Activated CD4-positive, alpha-beta T cell treated with anti-CD3 and anti-CD28 coated beads, Interleukin-2, amount 50 U/mL, for 48 hours (primary cell): ENCODE data around the gene PDE4D.
"Not testable (repeated sequence)": the region's sequence is repeated elsewhere in the genome, so short reads cannot be mapped to it uniquely, and the experiment has no call there.

Experiments used
- DNase-seq, 2 experiments: peaks; one replicate each; pipeline ENCODE4 v3.0.0-alpha.2; 2020

Gene PDE4D

DNA sequence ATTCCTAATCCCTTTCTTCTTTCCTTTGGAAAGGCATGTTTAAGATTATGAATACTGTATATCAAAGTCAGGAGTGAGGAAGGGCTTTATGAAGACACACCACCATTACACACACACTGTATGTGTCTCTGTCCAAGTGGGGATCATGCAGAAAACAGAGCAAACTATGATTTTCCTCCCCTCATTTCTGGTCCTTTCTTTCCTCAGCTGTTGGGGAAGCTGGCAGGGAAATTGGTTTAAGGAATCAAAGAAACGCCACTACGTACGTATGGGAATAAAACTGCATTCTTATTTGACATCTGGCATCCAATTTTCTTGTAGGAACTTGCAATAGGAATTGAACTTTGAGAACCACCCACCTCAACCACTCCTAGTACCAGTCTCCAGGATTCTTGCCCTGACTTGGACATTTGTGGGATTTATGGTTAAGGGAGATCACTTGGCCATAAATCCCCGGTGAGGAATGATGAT lies 125.8 kb downstream of the PDE4D start:
- DNase-seq, result no peak

DNA sequence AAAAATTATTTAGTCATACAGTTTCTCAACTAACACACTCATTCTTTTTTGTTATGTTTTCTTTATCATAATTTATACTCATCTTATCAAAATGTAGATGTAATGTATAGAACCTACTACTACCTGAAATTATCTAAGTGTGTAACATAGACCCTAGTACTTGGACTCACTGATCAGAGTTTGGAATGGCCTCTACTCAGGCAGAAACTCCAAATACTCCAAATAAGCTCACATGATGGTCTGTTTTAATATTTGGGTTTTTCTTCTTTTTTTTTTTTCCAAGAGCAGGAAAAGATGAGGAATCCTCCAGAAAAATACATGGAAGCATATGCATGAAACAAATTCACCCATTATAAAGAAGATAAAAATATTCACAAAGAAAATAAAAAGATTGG lies 126.3 kb downstream of the PDE4D start:
- DNase-seq, result no peak

DNA sequence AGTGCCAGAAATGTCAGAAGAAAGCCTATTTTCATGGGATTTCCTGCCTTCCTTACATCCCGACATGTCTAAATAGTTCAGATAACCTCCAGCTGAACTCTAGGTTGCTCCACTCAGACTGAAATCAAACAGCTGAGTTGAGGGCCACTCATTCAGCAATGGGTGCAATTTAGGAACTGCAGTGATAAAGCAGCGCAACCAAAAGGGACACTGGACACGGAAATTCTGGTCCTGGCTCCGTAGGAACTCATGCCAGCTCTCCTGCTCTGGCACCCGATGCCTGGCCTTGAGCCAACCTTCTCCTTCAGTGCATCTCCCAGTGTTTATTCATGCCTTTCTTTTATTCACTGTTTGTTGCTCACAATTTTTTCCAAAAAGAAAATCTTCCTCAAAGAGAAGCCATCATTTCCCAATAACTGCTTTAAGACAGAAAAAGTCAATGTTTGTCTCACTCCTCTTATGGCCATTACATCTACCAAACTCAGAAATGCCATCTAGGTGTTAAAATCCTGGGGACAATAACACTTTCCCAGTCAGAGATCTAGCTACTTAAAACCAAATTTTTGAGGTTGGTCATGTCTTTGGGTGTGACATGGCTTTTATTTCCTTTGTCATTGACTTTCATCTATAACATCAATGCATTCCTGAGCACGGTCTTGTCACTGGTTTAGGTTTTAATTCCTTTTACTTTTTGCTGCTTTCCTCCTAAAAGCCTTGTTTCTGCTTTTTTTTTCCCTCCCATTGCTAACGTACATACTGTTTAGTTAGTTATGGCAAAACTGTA lies 126.9 kb downstream of the PDE4D start:
- DNase-seq, result no peak

DNA sequence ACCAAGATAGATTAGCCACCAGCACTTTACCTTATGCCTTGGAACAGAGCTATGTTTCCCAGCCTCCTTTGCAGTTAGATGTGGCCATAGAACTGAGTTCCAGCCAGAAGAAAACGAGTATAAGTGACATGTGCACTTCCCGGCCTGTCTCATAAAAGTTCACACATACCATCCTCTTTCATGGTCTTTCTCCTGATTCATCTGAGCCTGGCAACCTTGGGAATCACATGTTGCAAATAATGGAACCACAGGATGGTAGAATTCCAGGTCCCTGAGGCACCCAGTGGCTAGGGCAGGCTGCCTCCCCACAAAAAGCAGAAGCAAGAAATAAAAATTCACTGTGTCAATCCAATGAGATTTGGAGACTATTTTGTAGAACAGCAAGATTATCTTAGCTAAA lies 128.1 kb downstream of the PDE4D start:
- DNase-seq, result no peak

DNA sequence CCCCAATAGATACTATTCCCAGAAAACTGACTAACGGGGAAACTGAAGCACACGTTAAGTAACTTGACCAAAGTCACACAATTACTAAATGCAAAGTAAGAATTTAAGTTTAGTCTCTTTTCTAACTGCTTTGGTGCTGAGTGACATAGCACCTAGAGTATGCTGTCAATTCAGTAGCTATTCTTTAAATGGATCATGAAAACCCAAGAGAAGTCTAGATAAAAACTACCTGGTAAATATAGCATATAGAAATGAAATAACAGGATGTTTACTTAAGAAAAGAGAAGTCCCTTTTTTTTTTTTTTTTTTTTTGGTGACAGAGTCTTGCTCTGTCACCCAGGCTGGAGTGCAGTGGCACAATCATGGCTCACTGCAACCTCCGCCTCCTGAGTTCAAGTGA lies 129.2 kb downstream of the PDE4D start:
- no peak for DNase-seq

DNA sequence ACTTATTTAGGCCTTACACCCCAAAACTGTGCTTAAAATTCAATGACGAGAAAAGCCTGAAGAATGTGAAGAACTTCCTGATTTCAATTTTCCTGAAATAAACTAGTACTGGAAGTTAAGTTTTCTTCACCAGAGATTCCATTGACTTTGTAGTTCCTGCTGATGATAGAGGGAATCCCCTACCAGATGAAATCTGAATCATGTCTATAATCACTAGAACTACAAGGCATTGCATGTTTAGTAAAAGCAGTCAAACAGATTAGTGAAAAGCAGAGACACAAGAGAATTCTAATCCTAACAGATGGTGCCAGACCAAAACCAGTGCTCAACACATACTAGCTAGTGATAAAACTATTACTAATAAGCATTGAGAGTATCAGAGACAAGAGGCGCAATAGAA lies 130.0 kb downstream of the PDE4D start:
- no peak for DNase-seq

DNA sequence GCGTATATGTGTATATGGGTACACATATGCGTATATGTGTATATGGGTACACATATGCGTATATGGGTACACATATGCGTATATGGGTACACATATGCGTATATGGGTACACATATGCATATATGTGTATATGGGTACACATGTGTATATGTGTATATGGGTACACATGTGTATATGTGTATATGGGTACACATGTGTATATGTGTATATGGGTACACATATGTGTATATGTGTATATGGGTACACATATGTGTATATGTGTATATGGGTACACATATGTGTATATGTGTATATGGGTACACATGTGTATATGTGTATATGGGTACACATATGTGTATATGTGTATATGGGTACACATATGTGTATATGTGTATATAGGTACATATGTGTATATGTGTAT lies 131.3 kb downstream of the PDE4D start:
- not testable (repeated sequence) for DNase-seq

DNA sequence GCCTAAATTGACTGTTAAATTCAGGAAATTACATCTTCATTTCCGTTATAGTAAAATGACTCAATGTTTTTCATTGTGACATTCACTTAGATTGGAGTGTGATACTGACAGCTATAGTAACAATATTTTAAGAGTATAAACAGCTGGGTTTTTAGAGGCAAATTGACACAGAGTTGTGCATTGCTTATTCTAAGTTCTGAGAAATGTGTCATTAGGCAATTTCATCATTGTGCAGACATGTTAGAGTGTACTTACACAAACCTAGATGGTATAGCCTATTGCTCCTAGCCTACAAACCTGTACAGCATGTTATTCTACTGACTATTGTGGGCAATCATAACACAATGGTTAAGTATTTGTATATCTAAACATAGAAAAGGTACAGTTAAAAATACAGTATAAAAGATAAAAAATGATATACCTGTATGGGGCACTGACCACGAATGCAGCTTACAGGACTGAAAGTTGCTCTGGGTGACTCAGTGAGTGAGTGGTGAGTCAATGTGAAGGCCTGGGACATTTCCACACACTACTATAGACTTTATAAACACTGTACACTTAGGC lies 132.7 kb downstream of the PDE4D start:
- DNase-seq, result peak in 1 of 2 experiments; percentile 12

DNA sequence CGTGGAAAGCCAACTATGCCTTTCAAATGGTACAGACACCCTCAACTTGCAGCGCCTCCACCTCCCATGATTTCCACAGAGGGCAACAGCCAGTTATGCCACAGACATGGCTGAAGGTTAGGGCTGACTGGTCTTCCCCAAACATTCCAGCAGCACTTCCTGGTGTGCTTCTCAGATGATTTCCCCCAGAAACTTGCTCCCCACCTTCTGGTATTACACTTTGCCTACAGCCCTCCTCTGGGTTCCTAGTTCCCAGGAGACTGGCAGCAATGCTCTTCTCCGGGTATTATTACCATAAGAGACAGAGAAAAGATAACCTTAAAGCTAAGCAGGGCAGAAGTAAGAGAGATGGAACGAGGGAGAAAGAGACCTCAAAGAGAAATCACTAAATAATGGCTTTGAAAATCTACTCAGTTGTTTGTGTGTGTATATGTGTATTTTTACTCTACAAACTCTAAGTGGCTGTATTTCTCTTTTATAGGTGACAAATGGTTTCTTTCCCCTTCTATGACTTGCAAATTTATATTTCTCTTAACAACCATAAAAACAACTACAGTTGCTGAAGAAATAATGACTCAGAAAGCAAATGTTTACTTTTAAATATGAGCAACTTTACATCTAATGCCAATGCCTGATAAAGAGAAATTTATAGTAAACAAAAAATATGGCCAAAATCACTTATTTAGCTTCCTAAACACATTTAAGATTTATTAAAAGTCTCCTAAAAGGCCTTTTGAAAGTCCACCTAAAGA lies 133.8 kb downstream of the PDE4D start:
- no peak for DNase-seq

DNA sequence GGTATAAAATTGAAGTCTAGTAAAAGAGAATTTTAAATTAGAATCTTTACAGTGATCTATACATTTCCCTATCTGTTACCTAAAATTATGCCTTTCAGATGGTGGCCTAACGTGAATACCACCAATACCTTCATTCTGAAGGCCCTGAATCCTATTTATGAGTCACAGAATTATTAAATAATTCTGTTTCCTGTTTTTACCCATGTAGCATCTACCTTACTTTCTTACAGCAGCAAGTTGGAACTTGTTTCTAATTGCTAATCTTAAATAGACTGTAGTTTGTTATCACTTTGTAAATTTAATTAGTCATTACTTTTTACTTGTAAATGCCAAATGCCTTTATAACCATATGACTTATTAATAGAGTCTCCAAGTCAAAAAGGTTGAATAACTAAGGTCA lies 135.0 kb downstream of the PDE4D start:
- DNase-seq, result no peak

DNA sequence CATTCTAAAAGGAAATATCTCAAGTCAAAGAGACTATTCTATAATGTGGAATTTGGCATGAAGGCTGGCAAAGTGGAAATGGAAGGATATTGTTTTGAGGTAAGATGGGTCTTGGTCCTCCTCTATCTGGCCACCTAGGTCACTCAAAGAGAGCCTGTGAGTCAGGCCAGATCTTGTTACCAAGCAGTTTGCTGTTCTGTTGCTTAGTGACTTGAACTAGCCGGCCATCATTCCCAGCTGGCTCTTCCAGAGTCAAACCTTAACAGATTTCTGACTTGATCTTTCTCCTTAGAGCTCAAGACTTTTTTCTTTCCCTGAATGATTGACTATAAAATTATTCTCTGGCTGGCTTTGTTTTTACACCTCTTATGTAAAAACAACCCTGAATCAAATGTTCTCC lies 136.1 kb downstream of the PDE4D start:
- no peak for DNase-seq

DNA sequence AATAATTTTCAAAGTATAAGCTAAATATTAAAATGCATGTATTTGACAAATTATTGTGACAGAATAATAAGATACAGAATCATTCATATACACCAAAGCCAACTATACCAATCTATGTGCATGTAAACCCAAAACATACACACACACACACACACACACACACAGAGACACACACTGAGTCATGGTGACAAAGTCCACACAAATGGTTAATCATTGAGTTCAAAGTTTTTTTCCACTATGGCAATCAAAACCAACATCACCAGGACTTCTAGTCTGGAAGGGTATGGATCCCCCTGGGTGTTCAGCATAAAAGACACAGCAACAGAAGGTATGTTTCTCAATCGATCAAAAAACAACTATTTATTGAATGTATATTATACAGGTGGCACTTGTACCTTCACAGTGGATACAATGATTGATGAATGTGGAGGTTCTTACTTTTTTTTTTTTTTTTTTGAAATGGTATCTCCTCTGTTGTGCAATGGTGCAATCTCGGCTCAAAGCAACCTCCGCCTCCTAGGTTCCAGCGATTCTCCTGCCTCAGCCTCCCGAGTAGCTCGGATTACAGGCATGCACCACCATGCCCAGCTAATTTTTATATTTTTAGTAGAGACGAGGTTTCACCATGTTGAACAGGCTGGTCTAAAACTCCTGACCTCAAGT lies 137.0 kb downstream of the PDE4D start:
- DNase-seq, result no peak

DNA sequence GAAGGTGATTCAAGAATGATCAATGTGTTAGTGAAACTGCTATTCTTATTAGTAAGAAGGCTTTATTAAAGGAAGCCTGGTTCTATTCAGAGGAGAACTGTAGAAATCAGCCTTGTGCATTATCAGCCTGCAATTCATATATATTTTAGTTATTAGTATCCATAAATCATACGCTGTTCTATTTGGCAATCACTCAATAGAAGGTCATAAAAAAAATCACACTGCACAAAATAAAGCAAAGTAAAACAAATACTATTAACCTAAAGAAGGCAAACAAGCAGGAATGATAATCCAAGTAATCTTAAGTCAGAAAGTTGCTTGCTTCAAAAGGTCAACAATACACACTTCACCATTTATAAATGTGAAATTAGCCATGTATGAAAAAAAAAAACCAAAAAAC lies 138.1 kb downstream of the PDE4D start:
- no peak for DNase-seq

DNA sequence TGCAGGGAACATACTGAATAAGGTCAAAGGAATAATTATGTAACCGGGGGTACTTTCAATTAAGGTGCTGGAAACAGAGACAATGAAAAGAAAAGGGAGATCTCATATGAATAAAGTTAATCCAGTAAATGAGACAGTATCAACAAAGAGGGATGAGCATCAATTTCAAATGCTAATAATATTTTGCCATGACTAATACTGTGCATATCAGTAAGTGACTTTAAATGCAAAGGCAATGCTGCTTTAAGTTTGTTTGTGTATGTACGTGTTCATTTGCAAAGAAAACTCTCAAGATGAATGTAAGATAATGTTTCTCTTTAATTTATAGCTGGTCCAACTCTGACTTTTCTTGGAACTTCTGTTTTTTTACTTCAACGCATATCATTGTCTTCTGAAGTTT lies 139.9 kb downstream of the PDE4D start:
- no peak for DNase-seq

DNA sequence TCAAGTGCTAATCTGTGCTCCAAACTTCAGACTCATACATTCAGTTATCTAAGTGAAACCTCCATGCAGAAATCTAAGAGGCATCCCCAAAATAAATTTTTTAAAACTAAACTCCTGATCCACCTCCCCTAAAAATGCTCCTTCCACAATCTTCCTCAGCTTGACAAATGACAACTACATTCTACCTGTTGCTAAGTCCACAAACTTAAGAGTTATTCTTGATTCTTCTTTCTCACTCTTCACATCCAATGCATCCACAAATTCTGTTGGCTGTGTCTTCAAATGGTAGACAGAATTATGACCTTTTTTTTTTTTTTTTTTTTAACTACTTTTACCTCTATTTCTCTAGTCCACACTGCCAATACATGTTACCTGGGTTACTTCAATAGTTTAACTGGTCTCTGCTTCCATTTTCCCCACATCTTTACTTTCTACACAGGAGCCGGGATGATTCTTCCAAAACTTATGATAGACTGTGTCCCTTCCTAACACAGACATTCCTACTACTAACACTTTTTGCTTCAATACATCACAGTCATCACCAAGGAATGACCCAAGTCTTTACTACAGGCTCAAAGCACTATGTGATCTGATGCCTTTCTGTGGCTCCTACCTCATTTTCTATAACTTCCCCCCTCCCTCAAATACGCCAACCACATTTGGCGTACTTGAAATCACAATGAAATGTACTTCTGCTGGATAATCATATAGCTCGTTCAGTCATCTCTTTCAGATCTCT lies 143.6 kb downstream of the PDE4D start:
- DNase-seq, result no peak

DNA sequence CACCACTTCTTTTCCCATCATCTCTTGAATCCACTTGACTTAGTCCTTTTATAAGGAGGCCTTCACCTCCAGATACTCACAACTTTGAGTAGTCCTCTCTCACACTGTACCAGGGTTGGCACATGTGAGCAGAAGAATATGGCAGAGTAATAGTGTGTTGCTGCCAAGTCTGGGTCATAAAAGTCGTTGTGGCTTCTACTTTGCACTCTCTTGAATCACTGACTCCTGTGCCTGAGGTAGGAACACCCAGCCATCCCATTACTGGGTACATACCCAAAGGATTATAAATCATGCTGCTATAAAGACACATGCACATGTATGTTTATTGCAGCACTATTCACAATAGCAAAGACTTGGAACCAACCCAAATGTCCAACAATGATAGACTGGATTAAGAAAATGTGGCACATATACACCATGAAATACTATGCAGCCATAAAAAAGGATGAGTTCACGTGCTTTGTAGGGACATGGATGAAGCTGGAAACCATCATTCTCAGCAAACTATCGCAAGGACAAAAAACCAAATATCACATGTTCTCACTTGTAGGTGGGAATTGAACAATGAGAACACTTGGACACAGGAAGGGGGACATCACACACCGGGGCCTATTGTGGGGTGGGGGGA lies 145.4 kb downstream of the PDE4D start:
- DNase-seq, result not testable (repeated sequence)

DNA sequence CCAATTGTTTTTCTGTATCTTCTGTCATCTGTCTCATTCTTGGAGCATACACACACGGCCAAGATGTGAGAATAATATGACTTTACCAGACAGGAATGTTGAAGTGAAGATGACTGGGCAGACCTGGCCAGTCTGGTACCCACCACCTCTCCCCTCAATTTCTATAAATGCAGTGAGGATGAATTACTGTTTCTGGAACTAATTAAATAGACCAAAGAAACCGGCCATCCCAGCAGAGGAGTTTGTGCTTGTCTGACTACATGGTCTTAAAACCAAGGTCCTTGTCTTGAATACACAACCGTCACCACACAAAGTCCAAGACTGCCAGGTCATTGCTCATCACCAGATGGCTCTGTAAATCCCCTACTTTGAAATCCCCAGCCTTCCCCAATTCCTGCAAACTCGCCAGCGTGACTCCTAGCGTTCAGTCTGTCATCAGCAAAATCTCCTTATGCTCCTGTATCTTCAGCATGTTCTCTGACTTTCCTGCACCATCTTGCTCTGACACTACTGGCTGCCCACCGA lies 147.2 kb downstream of the PDE4D start:
- no peak for DNase-seq

DNA sequence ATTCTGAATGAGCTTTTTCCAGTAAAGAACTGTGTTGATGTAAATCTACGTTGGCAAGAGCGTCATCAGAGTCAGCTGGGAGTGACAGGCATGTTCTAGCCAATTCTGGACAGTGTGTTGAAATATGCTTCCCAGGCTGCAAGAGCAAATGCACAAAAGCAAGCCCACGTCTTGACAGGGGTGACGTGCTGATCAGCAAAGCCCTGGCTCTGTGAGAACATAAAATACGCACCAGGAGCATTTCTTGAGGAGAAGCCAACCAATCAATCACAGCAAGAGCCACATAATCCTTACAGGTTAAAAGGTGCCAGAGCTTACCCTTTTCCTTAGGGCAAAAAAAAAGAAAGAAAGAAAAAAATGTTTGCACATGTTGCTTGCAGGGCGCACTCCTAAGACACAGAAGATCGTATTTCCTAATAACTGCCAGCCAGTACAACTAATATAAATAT lies 148.1 kb downstream of the PDE4D start:
- DNase-seq, result no peak

DNA sequence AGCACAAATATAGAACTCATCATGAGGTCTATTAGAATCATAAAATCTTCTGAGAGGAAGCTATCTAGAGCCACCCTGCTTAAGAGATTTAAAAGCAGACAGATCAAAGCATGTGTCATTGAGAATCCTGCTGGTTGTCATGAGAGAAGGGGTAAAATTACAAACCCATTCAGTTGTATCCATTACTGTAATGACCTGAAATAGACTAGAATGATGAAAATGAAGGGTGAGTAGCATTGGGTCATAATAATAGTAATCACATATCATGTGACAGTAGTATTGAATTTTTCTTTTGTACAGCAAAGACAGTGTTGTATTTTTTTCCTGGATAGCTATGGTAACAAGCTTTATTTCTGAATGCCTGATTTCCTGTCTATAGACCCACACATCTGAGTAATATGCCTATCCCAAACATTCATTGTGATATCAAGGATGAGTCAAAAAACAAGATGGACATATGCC lies 149.0 kb downstream of the PDE4D start:
- DNase-seq, result no peak

DNA sequence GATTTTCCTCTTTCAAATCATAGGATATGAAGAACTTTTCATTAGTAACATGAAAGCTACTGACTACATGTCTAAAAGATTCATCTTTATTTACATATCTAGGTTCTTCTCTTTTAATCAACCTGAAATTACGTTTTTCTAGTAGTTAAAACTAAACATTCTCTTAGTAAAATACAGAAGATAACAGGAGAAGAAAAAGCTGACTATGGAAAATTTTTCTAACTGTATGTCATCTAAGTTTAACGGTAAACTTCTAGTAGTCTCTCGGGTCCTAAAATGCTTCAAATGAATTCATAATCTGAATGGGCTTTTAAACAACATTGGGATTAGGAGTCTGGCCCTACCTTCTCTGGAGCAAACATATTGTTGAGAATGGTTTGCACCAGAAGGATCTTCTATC lies 151.9 kb downstream of the PDE4D start:
- DNase-seq, result no peak

DNA sequence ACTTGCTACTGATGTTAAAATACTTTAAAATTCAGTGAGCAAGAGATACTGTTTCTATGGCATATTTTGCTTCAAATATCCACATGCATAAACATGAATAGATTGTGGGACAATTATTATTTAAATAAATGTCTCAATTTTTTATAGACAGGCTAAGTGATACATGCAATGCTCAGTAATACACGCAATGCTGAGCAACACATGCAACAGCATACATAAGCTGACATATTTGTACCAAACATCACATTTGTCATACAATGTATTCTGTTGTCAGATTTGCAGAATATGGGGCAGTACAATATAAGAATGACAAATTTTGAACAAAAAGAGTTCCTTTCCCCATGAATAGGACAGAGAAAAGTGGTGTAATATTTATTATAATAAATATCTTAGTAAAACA lies 155.5 kb downstream of the PDE4D start:
- DNase-seq, result no peak

DNA sequence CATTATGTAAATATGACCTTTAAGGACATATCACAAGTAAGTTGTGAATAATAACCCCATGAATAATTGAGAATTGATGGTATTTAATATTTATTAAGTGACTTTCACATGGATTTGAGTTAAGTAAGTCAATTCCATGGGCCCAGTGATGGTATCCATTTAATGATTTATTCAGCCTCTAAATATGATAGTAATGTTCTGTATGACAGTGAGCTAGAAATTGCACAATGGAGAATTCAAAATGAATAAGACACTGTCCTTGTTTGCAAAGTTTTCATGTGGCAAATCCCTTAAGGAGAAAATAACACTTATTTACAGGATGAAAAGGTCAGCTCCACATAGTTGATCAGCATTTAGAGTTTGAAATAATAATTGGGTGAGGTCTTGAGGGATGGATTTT lies 160.7 kb downstream of the PDE4D start:
- DNase-seq, result no peak
